ENCODE data around the gene HOXC10. TPM values are rescaled to one million over a fixed set of nuclear protein-coding genes. Genes with fewer than 3 reads are reported as not detected.
A peak's percentile ranks its signal among the peaks of the same experiment; 100 is the strongest.

HOXC10 gene
- total RNA-seq, 1 experiment from 2014 or later, result 154 TPM

GRCh38 chr12:53937596-53938325 is 47.2 kb upstream of the HOXC10 start:
- TSS peak; percentile 89 for BruUV-seq (replicated peaks)
- POLR2A ChIA-PET, result interaction anchor here (0.6 kb wide), 1 partner anchor 27 kb away, joined by 3 read pairs; no protein-coding TSS in a partner anchor
- Histone ChIP-seq H3K4me3 (ENCODE audit: low read depth in 2 of 2, low read length in 2 of 2) (peak overlapping the region; percentile 86 to 98), H3K9me3 (ENCODE audit: control insufficient read depth, insufficient read depth, low read depth, low read length) (no peaks in the 10 kb centered on the region), H3K27ac (ENCODE audit: low read length) (peak overlapping the region; percentile 75), H3K36me3 (ENCODE audit: control insufficient read depth, insufficient read depth, low read length) (peaks cover 5% of the 10 kb centered on the region; the same call in 1 of the 2 replicates), H3K4me1 (ENCODE audit: control insufficient read depth, insufficient read depth, low read length) (peaks cover 34% of the 10 kb centered on the region), H3K27me3 (ENCODE audit: control insufficient read depth, insufficient read depth, low read length) (no peaks in the 10 kb centered on the region)
- intact Hi-C loops (cut with micrococcal nuclease; ENCODE audit: unreplicated experiment), result loop anchor here (1.0 to 5.0 kb wide), 2 partner anchors 37 to 90 kb away; partner anchors contain the start of gene HOTAIR
- no peak for TF ChIP-seq POLR2AphosphoS5 (IDR thresholded peaks at IDR 0.05; ENCODE audit: low read depth, low read length)
- no peak for TF ChIP-seq REST (IDR thresholded peaks at IDR 0.05; ENCODE audit: insufficient read depth in 1 of 2, low read depth in 2 of 2, low read length in 1 of 2)
- no peak for DNase-seq (ENCODE audit: low read depth, low spot score)
- CTCF ChIA-PET, result interaction anchor here (0.5 kb wide), 1 partner anchor 282 kb away, joined by 8 read pairs; no protein-coding TSS in a partner anchor
- in situ Hi-C loops (cut with HindIII; ENCODE audit: low pct_unique_long_range_greater_than_20kb, low sequenced_read_pairs), result no loop called here
- no peak for ATAC-seq

DNA sequence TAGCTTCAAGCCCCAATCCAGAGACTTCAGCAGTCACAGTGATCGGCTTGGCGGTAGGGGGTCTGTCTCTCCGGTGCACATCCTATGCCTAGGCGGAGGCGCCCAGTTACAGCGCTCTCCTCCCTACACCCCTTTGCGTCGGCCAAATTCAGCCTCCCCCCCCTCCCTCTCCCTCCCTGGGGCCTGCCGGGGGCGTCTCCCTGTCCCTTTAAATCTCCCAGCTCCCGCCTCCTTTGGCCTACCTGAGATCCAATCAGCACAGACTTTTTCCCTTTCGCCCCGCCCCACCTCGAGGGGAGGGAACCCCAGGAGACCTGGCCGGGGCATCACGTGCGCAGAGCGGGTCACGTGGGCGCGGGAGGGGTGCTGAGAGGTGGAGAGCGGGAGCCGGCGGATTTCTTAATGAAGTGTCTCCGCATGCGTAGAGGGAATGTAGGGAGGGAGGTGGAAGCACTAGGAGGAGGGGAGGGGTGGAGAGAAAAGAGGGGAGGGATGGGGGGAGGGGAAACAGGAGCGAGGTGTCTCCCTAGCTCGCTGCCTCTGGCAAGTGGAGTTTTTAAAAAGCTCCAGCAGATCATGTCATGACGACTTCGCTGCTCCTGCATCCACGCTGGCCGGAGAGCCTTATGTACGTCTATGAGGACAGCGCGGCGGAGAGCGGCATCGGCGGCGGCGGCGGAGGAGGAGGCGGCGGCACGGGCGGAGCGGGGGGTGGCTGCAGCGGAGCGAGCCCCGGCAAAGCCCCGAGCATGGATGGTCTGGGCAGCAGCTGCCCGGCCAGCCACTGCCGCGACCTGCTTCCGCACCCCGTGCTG is 46.4 kb upstream of the HOXC10 start, which contains the start of gene HOXC13:
TSS of gene HOXC13 (plus strand) at position 506 of the 815 bp plus-strand sequence. CDS start at position 582, 76 bp downstream.
- peaks cover 5% of the 10 kb centered on the region; the same call in 1 of the 2 replicates for H3K36me3 ChIP-seq (ENCODE audit: control insufficient read depth, insufficient read depth, low read length)
- in situ Hi-C loops (cut with HindIII; ENCODE audit: low pct_unique_long_range_greater_than_20kb, low sequenced_read_pairs) (no loop called here), intact Hi-C loops (cut with micrococcal nuclease; ENCODE audit: unreplicated experiment) (loop anchor here (1.0 to 5.0 kb wide), 2 partner anchors 36 to 91 kb away; partner anchors contain the start of gene HOTAIR)
- ATAC-seq (peak; percentile 82), DNase-seq (ENCODE audit: low read depth, low spot score) (peak; percentile 95)
- CTCF ChIA-PET, result interaction anchor here (0.5 to 1.0 kb wide), 3 partner anchors 12 to 281 kb away, joined by 3 to 8 read pairs (median 3); no protein-coding TSS in a partner anchor
- H3K9me3 ChIP-seq (ENCODE audit: control insufficient read depth, insufficient read depth, low read depth, low read length), result no peaks in the 10 kb centered on the region
- peak within 1 kb of the TSS; percentile 99 for H3K27ac ChIP-seq (ENCODE audit: low read length)
- POLR2A ChIA-PET, result interaction anchor here (0.6 to 0.7 kb wide), 3 partner anchors 26 to 54 kb away, joined by 3 to 9 read pairs (median 4); no protein-coding TSS in a partner anchor
- peaks cover 37% of the 10 kb centered on the region for H3K4me1 ChIP-seq (ENCODE audit: control insufficient read depth, insufficient read depth, low read length)
- no peaks in the 10 kb centered on the region for H3K27me3 ChIP-seq (ENCODE audit: control insufficient read depth, insufficient read depth, low read length)
- peak within 1 kb of the TSS; percentile 86 to 98 for H3K4me3 ChIP-seq (ENCODE audit: low read depth in 2 of 2, low read length in 2 of 2)
- no TSS peak for BruUV-seq (replicated peaks)
- peak; percentile 71 for TF ChIP-seq POLR2AphosphoS5 (IDR thresholded peaks at IDR 0.05; ENCODE audit: low read depth, low read length)
- no peak for TF ChIP-seq CTCF (IDR thresholded peaks at IDR 0.05)

All from Panc1 (cell line).